MM.1S (cell line): ENCODE measurements around the gene CTU2.
A peak's percentile ranks its signal among the peaks of the same experiment; 100 is the strongest.

Source experiments
- DNase-seq: peaks from one replicate; pipeline ENCODE4 v3.0.0-alpha.2; 2015
- H2AFZ ChIP-seq: fragments of 300-600 bp; sonication (generic); 2 replicates; pipeline ENCODE4 v1.6.0; 2016; ENCODE audit warnings: antibody characterized with exemption, low read length
- H3F3A ChIP-seq: fragments of 300-600 bp; sonication (generic); 2 replicates; pipeline ENCODE4 v1.6.1; 2016; ENCODE audit warnings: mild to moderate bottlenecking, antibody characterized with exemption, low read length, moderate library complexity, mixed read lengths; ENCODE audit not compliant: insufficient read depth
- H3K27ac ChIP-seq: fragments of 300-600 bp; sonication (generic); 2 replicates; pipeline ENCODE4 v1.5.1; 2016; ENCODE audit warnings: mild to moderate bottlenecking, low read length
- H3K27me3 ChIP-seq: fragments of 300-600 bp; sonication (generic); replicated peaks from 2 replicates; pipeline ENCODE4 v1.6.0; 2016; ENCODE audit warnings: low read length; ENCODE audit not compliant: insufficient read depth
- H3K36me3 ChIP-seq: fragments of 300-600 bp; sonication (generic); replicated peaks from 2 replicates; pipeline ENCODE4 v1.6.1; 2016; ENCODE audit warnings: mild to moderate bottlenecking, low read length, mixed read lengths; ENCODE audit not compliant: insufficient read depth
- H3K4me1 ChIP-seq: fragments of 300-600 bp; sonication (generic); 2 replicates; pipeline ENCODE4 v1.6.1; 2016; ENCODE audit warnings: low read length, mixed read lengths
- H3K4me2 ChIP-seq: fragments of 300-600 bp; sonication (generic); 2 replicates; pipeline ENCODE4 v1.6.0; 2016; ENCODE audit warnings: low read depth, low read length
- H3K4me3 ChIP-seq: fragments of 300-600 bp; sonication (generic); 2 replicates; pipeline ENCODE4 v1.5.1; 2016; ENCODE audit warnings: low read length, mixed read lengths
- H3K79me2 ChIP-seq: fragments of 300-600 bp; sonication (generic); 2 replicates; pipeline ENCODE4 v1.6.1; 2016; ENCODE audit warnings: mixed run types, low read length, mixed read lengths
- H3K9ac ChIP-seq: fragments of 300-600 bp; sonication (generic); 2 replicates; pipeline ENCODE4 v1.6.1; 2016; ENCODE audit warnings: low read length, mixed read lengths
- H3K9me2 ChIP-seq: fragments of 300-600 bp; sonication (generic); replicated peaks from 2 replicates; pipeline ENCODE4 v1.6.1; 2016; ENCODE audit warnings: mild to moderate bottlenecking, low read length, mixed read lengths; ENCODE audit not compliant: insufficient read depth
- H3K9me3 ChIP-seq: fragments of 300-600 bp; sonication (generic); replicated peaks from 2 replicates; pipeline ENCODE4 v1.6.1; 2016; ENCODE audit warnings: mild to moderate bottlenecking, low read length, mixed read lengths; ENCODE audit not compliant: insufficient read depth
- H4K20me1 ChIP-seq: fragments of 300-600 bp; sonication (generic); 2 replicates; pipeline ENCODE4 v1.6.1; 2016; ENCODE audit warnings: mild to moderate bottlenecking, low read length, moderate library complexity, mixed read lengths; ENCODE audit not compliant: insufficient read depth
- EZH2 ChIP-seq: fragments of 300-600 bp; sonication (generic); optimal IDR thresholded peaks from 2 replicates; pipeline ENCODE3; 2017; ENCODE audit warnings: low read depth, mild to moderate bottlenecking, antibody characterized with exemption, low read length, mixed read lengths
- EZH2phosphoT487 ChIP-seq: fragments of 300-600 bp; sonication (generic); IDR thresholded peaks from 2 replicates; pipeline ENCODE4 v1.6.1; 2018; ENCODE audit warnings: antibody characterized with exemption, low read length
- TF ChIP-seq, protein P1 (sequence below): fragments of 300-600 bp; sonication (generic); IDR thresholded peaks from 2 replicates; pipeline ENCODE4 v1.5.1; 2016; ENCODE audit warnings: antibody characterized with exemption, low read length, mixed read lengths

The CTU2 gene

DNA sequence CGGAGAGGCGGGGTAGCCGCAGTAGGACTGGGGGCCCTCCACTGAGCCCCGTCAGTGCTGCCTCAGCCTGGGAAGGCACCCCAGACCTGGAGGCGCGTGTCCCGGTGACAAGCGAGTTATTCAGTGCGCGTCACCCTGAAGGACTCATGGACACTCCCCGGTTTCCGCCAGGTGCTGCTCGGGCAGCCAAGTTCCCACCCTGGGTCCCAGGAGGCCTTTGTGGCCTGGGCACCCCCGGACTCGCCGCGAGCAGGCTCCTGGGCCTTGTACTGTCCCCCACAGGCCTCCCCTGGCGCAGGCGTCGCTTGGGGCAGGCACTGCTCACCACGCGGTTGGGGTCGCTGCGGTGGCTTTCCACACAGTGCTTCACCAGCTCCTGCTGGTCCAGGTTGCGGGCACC, 7.7 kb upstream of the CTU2 start:
- TF ChIP-seq EZH2phosphoT487 (no peak), EZH2 (no peak)
- TF ChIP-seq, protein P1, sequence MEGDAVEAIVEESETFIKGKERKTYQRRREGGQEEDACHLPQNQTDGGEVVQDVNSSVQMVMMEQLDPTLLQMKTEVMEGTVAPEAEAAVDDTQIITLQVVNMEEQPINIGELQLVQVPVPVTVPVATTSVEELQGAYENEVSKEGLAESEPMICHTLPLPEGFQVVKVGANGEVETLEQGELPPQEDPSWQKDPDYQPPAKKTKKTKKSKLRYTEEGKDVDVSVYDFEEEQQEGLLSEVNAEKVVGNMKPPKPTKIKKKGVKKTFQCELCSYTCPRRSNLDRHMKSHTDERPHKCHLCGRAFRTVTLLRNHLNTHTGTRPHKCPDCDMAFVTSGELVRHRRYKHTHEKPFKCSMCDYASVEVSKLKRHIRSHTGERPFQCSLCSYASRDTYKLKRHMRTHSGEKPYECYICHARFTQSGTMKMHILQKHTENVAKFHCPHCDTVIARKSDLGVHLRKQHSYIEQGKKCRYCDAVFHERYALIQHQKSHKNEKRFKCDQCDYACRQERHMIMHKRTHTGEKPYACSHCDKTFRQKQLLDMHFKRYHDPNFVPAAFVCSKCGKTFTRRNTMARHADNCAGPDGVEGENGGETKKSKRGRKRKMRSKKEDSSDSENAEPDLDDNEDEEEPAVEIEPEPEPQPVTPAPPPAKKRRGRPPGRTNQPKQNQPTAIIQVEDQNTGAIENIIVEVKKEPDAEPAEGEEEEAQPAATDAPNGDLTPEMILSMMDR: no peak
- no peak overlapping the region for H3K4me2 ChIP-seq
- H3K9me2 ChIP-seq: no peaks in the 10 kb centered on the region
- H3K9me3 ChIP-seq: no peaks in the 10 kb centered on the region
- no peak overlapping the region for H3K27ac ChIP-seq
- no peak overlapping the region for H2AFZ ChIP-seq
- H3K79me2 ChIP-seq: peaks cover 14% of the 10 kb centered on the region
- no peaks in the 10 kb centered on the region for H3K27me3 ChIP-seq
- H3K36me3 ChIP-seq: no peaks in the 10 kb centered on the region
- no peaks in the 10 kb centered on the region; the same call in 1 of the 2 replicates for H3F3A ChIP-seq
- H4K20me1 ChIP-seq: no peaks in the 10 kb centered on the region
- peaks cover 13% of the 10 kb centered on the region for H3K4me1 ChIP-seq
- no peak overlapping the region for H3K4me3 ChIP-seq
- no peak for DNase-seq
- no peak overlapping the region for H3K9ac ChIP-seq

DNA sequence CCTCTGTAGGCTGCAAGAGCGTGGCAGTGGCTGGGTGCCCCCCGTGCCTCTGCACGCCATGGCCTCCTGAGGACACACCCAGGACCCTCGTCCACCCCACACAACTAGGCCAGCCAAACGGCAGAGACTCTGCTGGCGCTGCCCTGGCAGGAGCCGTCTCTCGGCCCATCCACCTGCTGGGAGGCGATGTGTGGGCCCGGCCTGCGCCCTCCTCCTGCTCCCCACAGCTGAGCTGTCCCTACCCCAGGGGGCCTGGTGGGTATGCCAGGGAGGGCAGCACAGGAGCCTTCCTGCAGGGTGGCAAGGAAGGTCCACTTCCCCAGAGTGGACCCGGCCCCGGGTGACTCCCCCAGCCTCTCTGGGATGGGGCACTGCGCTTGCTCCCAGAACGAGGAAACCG, 7.1 kb upstream of the CTU2 start:
- Histone ChIP-seq H3K4me1 (peaks cover 13% of the 10 kb centered on the region), H3K36me3 (no peaks in the 10 kb centered on the region)

DNA sequence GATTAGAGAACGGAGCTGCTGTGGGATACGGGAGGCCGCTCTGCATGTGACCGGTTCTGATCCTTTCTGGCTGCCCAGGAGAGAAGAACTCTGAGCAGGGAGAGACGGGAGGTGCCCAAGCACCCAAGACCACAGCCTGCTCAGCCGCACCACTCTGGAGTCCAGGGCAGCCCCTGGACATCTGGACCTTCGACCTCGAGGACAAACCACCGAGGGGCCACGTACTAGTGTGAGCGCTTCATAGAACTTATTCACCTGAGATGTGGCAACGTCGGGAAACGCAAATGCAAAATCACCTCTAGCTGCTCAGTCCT, 6.0 kb upstream of the CTU2 start:
- H3K27ac ChIP-seq: peak overlapping the region; percentile 69; the same call in 1 of the 2 replicates
- no peaks in the 10 kb centered on the region for H3K9me2 ChIP-seq
- H3F3A ChIP-seq: no peaks in the 10 kb centered on the region; the same call in 1 of the 2 replicates
- peak overlapping the region; percentile 62 for H3K9ac ChIP-seq
- H3K9me3 ChIP-seq: no peaks in the 10 kb centered on the region
- no peak for DNase-seq
- H2AFZ ChIP-seq: no peak overlapping the region
- H3K36me3 ChIP-seq: no peaks in the 10 kb centered on the region
- peaks cover 25% of the 10 kb centered on the region for H3K79me2 ChIP-seq
- peaks cover 13% of the 10 kb centered on the region for H3K4me1 ChIP-seq
- peak overlapping the region; percentile 76 for H3K4me2 ChIP-seq
- TF ChIP-seq EZH2: no peak
- TF ChIP-seq EZH2phosphoT487: no peak
- TF ChIP-seq, protein P1: no peak
- H3K4me3 ChIP-seq: peak overlapping the region; percentile 52; the same call in 1 of the 2 replicates
- no peaks in the 10 kb centered on the region for H4K20me1 ChIP-seq
- H3K27me3 ChIP-seq: no peaks in the 10 kb centered on the region

More for the DNA sequence above, 7.1 kb upstream of the CTU2 start:
- no peak for DNase-seq
- Histone ChIP-seq H3K27ac (no peak overlapping the region), H2AFZ (no peak overlapping the region), H3K79me2 (peaks cover 19% of the 10 kb centered on the region), H3K27me3 (no peaks in the 10 kb centered on the region), H3K4me3 (no peak overlapping the region), H3F3A (no peaks in the 10 kb centered on the region; the same call in 1 of the 2 replicates), H3K4me2 (no peak overlapping the region), H3K9me3 (no peaks in the 10 kb centered on the region), H4K20me1 (no peaks in the 10 kb centered on the region), H3K9ac (no peak overlapping the region), H3K9me2 (no peaks in the 10 kb centered on the region)
- TF ChIP-seq EZH2: no peak
- no peak for TF ChIP-seq EZH2phosphoT487
- TF ChIP-seq, protein P1: no peak
